LoVo (cell line): ENCODE data around the gene BMPR1A.

ENCODE experiments used
- DNase-seq: peaks from one replicate; pipeline ENCODE4 v3.0.0-alpha.2; 2016; ENCODE audit warnings: low spot score

BMPR1A gene

GRCh38 chr10:86802473-86803108, 46.2 kb downstream of the BMPR1A start:
- no peak for DNase-seq

DNA sequence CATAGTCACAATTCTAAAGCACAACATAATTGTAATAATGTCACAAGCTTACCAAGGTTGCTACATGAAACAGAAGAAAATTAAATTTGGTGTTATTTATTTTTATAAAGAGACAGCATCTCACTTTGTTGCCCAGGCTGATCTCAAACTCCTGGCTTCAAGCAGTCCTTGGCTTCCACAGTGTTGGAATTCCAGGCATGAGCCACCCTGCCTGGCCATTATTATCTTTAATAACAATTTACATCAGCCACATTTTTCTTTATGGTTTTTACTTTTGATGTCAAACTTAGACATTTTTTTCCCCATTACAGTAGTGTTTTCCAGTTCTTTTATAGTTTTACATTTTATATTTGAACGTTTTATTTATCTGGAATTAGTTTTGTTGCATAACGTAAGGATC, 46.7 kb downstream of the BMPR1A start:
- no peak for DNase-seq

DNA sequence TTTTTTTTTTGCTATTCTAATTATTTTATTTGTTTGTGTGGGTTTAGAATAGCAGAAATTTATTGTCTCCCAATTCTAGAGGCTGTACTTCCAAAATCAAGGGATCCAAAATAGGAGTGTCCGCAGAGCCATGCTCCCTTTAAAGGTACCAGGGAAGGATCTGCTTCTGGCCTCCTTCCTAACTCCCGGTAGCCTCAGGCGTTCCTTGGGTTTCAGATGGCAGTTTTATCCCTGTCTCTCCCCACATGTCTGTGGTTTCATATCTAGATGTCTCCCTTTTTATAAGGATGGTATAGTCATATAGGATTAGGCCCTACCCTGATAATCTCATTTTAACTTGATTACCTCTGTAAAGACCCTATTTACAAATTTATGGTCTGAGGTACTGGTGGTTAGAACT, 48.4 kb downstream of the BMPR1A start:
- DNase-seq, result no peak

DNA sequence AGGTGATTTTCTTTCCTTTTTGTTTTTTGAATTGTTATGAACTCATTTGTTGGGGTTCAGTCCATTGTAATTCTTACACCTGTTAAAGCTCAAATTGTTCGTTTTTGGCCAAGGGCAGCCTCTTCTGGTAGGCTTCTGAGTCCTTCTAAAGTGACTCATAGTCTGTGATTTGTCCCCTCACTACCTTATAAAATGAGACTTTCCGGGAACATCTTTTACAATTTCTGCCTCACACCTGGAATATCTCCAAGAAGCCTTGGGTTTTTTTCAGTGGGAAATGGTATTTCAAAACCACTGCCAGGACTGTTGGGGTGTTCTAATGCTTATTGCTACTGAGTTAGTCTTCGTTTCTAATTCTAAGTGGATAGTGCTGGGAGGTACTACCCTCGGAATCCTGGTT, 56.7 kb downstream of the BMPR1A start:
- DNase-seq, result no peak

DNA sequence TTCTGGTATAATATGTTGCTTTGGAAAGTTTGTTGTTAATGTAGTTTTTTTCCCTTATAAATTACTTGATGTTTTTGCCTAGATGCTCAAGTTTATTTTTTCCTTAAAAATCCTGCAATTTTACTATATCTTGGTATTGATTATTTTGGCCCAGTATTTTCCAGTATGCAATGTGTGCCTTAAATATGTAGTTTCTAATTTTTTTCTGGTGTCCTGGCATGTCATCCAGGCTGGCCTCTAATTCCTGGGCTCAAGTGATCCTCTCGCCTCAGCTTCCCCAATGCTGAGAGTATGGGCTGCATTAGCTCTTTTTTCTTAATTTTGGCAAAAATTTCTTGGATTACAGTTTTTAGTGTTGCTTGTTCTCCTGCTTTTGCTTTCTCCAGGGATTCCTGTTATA, 57.6 kb downstream of the BMPR1A start:
- no peak for DNase-seq

- DNase-seq, result no peak
Observed at GRCh38 chr10:86815035-86815617, 58.7 kb downstream of the BMPR1A start.

- no peak for DNase-seq
Observed at GRCh38 chr10:86815640-86816039, 59.2 kb downstream of the BMPR1A start.

DNA sequence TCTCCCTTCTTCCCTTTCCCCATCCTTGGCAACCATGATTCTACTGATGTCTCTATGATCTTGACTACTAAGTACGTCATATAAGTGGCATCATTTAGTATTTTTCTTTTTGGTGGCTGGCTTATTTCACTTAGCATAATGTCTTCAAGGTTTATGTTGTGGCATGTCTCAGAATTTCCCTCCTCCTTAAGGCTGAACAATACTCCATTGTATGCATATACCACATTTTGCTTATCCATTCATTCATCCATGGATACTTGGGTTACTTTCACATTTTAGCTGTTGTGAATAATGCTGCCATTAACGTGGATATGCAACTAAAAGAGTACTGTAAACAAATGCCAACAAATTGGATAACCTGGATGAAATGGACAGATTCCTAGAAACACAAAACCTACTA, 60.8 kb downstream of the BMPR1A start:
- no peak for DNase-seq

GRCh38 chr10:86819567-86819966, 63.1 kb downstream of the BMPR1A start:
- no peak for DNase-seq

DNA sequence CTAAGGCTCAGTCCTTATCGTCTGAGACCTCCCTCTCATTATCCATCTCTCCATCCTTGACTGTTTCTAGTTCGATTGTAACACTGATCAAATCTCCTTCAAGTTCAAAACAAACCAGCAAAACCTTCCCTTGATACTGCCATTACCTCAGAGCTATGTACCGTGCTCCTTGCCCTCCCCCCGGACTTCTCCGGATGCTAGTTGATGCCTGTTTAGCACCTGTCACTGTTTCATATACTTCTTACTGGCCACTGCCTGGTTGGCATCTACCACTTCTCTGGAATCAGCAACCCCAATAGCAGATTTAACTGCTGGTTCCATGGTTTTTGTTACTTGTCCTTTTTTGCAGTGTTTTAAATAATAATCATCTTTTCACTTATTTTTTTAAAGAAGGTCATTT, 64.1 kb downstream of the BMPR1A start:
- DNase-seq, result no peak

- no peak for DNase-seq
Observed at GRCh38 chr10:86821388-86821999, 65.1 kb downstream of the BMPR1A start.

- no peak for DNase-seq
Observed at GRCh38 chr10:86823565-86823964, 67.1 kb downstream of the BMPR1A start.

DNA sequence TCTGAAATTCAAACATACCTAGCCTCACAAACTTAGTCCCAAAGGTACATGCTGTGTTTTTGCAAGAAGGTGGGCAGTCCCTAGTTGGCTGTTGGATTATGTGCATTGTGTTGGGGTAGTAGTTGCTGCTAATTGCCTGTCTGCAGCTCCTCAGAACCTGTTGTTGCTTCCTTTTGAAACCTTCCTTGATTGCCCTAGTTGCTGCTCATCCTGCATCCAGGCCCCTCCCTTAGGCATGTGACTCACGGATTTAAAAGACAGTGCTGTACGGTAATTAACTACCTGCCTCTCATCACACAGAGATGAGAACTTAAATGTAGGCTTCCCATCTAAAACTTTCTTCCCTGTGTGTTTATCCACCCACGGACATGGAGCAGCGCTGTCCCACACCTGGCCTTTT, 67.7 kb downstream of the BMPR1A start:
- no peak for DNase-seq

- no peak for DNase-seq
Observed at GRCh38 chr10:86825366-86825765, 68.9 kb downstream of the BMPR1A start.

DNA sequence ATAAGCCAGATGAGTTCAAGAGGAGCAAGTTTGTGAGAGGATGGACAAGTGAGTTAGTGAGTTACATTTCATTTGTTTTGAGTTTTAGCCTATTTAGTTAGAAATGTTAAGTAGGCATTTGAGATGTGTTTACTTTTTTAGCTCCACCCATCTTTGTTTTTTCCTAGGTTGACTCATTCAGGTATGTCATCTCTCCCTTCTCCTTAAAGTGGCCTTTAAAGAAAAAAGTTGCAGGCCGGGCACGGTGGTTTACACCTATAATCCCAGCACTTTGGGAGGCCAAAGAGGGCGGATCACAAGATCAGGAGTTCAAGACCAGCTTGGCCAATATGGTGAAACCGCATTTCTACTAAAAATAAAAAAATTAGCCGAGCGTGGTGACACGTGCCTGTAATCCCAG, 71.2 kb downstream of the BMPR1A start:
- peak; percentile 44 for DNase-seq

- no peak for DNase-seq
Observed at GRCh38 chr10:86828145-86828544, 71.7 kb downstream of the BMPR1A start.

GRCh38 chr10:86829472-86829871, 73.1 kb downstream of the BMPR1A start:
- DNase-seq, result no peak

- no peak for DNase-seq
Observed at GRCh38 chr10:86830043-86830591, 73.7 kb downstream of the BMPR1A start.

DNA sequence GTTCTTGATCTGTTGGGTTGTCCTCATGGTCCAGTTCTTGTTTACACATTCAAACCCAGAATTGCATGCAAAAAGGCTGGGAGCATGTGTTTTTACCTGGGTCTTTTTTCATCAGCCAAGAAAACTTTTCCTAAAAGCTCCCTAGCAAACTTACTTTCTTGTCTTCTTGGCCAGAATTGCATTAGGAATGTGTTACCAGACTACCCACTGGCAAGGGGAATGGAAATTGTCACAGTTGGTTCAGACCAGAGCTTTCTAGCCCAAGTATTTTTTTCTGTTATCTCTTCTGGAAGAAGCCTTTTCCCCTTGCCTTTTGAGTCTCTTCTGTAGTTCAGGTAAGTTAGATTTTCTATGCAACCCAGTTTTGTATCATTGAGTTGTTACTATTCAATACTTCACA, 77.5 kb downstream of the BMPR1A start:
- no peak for DNase-seq

GRCh38 chr10:86836044-86836443, 79.6 kb downstream of the BMPR1A start:
- no peak for DNase-seq

- no peak for DNase-seq
Observed at GRCh38 chr10:86837663-86838062, 81.2 kb downstream of the BMPR1A start.

GRCh38 chr10:86840498-86840897, 84.1 kb downstream of the BMPR1A start:
- no peak for DNase-seq

GRCh38 chr10:86846088-86846487, 89.7 kb downstream of the BMPR1A start:
- DNase-seq, result no peak

GRCh38 chr10:86848747-86849146, 92.3 kb downstream of the BMPR1A start:
- DNase-seq, result no peak
